Fibroblast of lung (primary cell): ENCODE measurements around the gene UGDH. TPM values are rescaled to one million over a fixed set of nuclear protein-coding genes. Genes with fewer than 3 reads are reported as not detected.

Source experiments
- DNase-seq, 2 donors: peaks; one replicate each; pipeline versions ENCODE4 v3.0.0 to v3.0.0-alpha.2; 2010; ENCODE audit warnings: low read depth in 2 of 2
- H2AFZ ChIP-seq: 2 replicates; pipeline ENCODE4 v1.5.1; 2012; ENCODE audit warnings: low read length, control low read depth, inconsistent platforms
- H3K27ac ChIP-seq: 2 replicates; pipeline ENCODE4 v1.5.1; 2011; ENCODE audit warnings: low read length, control low read depth; ENCODE audit not compliant: insufficient read depth
- H3K27me3 ChIP-seq: 2 replicates; pipeline ENCODE4 v1.5.1; 2011; ENCODE audit warnings: mild to moderate bottlenecking, low read length; ENCODE audit not compliant: control insufficient read depth, insufficient read depth
- H3K36me3 ChIP-seq: 2 replicates; pipeline ENCODE4 v1.5.1; 2011; ENCODE audit warnings: low read length; ENCODE audit not compliant: control insufficient read depth, insufficient read depth
- H3K4me1 ChIP-seq: 2 replicates; pipeline ENCODE4 v1.5.1; 2011; ENCODE audit warnings: low read length; ENCODE audit not compliant: control insufficient read depth, insufficient read depth; ENCODE audit errors: extremely low read depth
- H3K4me2 ChIP-seq: 2 replicates; pipeline ENCODE4 v1.5.1; 2011; ENCODE audit warnings: low read length, control low read depth; ENCODE audit not compliant: insufficient read depth; ENCODE audit errors: extremely low read depth
- H3K4me3 ChIP-seq, 4 experiments: fragments of 200-600 bp in 1 of 4; sonication (generic) in 1 of 4; replicated peaks in 1 of 4; 2 replicates each; pipeline ENCODE4 v1.5.1; 2011 to 2016; ENCODE audit warnings: low read length in 4 of 4, low read depth in 3 of 4, mild to moderate bottlenecking in 3 of 4, control low read depth in 2 of 4, inconsistent platforms in 1 of 4, mixed read lengths in 1 of 4; ENCODE audit not compliant: insufficient read depth in 1 of 4; ENCODE audit errors: control extremely low read depth in 1 of 4
- H3K79me2 ChIP-seq: 2 replicates; pipeline ENCODE4 v1.5.1; 2012; ENCODE audit warnings: mild to moderate bottlenecking, low read length, inconsistent platforms; ENCODE audit not compliant: control insufficient read depth, insufficient read depth
- H3K9ac ChIP-seq: 2 replicates; pipeline ENCODE4 v1.5.1; 2011; ENCODE audit warnings: mild to moderate bottlenecking, low read length, control low read depth; ENCODE audit not compliant: insufficient read depth
- H3K9me3 ChIP-seq: 2 replicates; pipeline ENCODE4 v1.5.1; 2012; ENCODE audit warnings: low read depth, low read length; ENCODE audit not compliant: control insufficient read depth, insufficient read depth
- H4K20me1 ChIP-seq: 2 replicates; pipeline ENCODE4 v1.5.1; 2011; ENCODE audit warnings: low read length; ENCODE audit not compliant: control insufficient read depth, insufficient read depth; ENCODE audit errors: extremely low read depth
- CTCF ChIP-seq, 2 donors: IDR thresholded peaks in 1 of 2; conservative IDR thresholded peaks in 1 of 2; 1 replicate in 1 of 2; 2 replicates in 1 of 2; pipeline ENCODE4 v1.5.1; 2011 to 2012; ENCODE audit warnings: low read length in 2 of 2, control low read depth in 1 of 2, inconsistent platforms in 1 of 2, low read depth in 1 of 2, mild to moderate bottlenecking in 1 of 2
- EZH2 ChIP-seq: IDR thresholded peaks from 2 replicates; pipeline ENCODE4 v1.5.1; 2012; ENCODE audit warnings: low read length, control low read depth, mild to moderate bottlenecking; ENCODE audit errors: missing control alignments
- polyA plus RNA-seq, 2 donors: library from polyadenylated mRNA; depleted of rRNA in 1 of 2; stranded (reverse) in 1 of 2; unstranded in 1 of 2; fragments of >200 nt; gene quantifications; 2 replicates each; pipeline ENCODE4 v1.2.1, GENCODE V29; 2011 to 2012; ENCODE audit warnings: missing spikeins in 1 of 2
- total RNA-seq: library from RNA; depleted of rRNA; stranded (reverse); fragments of >200 nt; gene quantifications from 2 replicates; pipeline ENCODE4 v1.2.1, GENCODE V29; 2014

The UGDH gene
- total and polyA plus RNA-seq, 2 donors (not counting 1 experiment from before 2014, with no cell fraction given) = 85.9 to 182 TPM

- no peak for DNase-seq
- no peaks in the 10 kb centered on the region for H3K27me3 ChIP-seq
- no peak overlapping the region for H3K27ac ChIP-seq
- no peak overlapping the region for H3K4me2 ChIP-seq
- H3K9ac ChIP-seq = no peak overlapping the region
- H2AFZ ChIP-seq = no peak overlapping the region
- H3K36me3 ChIP-seq = peaks cover 8% of the 10 kb centered on the region
- peaks cover 6% of the 10 kb centered on the region for H3K79me2 ChIP-seq
- no peaks in the 10 kb centered on the region for H3K9me3 ChIP-seq
- no peak overlapping the region for H3K4me3 ChIP-seq
- TF ChIP-seq CTCF (conservative IDR thresholded peaks at IDR 0.05 in 1 of 2, IDR thresholded peaks at IDR 0.05 in 1 of 2; ENCODE audit: low read depth in 1 of 2, low read length in 2 of 2) (no peak), EZH2 (no peak)
- peaks cover 5% of the 10 kb centered on the region for H3K4me1 ChIP-seq
- no peaks in the 10 kb centered on the region for H4K20me1 ChIP-seq
Measured at GRCh38 chr4:39450618-39451017, 76.6 kb downstream of the UGDH start.

Other genes starting within 250 kb of the UGDH start
- 44.4 and 52.4 TPM in 2 replicates for gene RFC1, start 161.1 kb downstream of the UGDH start, total RNA-seq
- 29.9 and 31.3 TPM in 2 replicates for gene RFC1, start 161.1 kb downstream of the UGDH start, polyA plus RNA-seq
- gene KLB, start 120.5 kb downstream of the UGDH start, total RNA-seq = not detected in 2 replicates
- not detected in 2 replicates for gene KLB, start 120.5 kb downstream of the UGDH start, polyA plus RNA-seq
- gene RPL9, start 68.5 kb downstream of the UGDH start, total RNA-seq = 2,253 and 4,642 TPM in 2 replicates
- gene RPL9, start 68.5 kb downstream of the UGDH start, polyA plus RNA-seq = 1,161 and 1,426 TPM in 2 replicates
- 8.0 and 8.6 TPM in 2 replicates for gene LIAS, start 68.4 kb downstream of the UGDH start, total RNA-seq
- gene LIAS, start 68.4 kb downstream of the UGDH start, polyA plus RNA-seq = 7.1 and 9.6 TPM in 2 replicates
- 35.4 and 39.0 TPM in 2 replicates for gene SMIM14, start 111.4 kb upstream of the UGDH start, total RNA-seq
- gene SMIM14, start 111.4 kb upstream of the UGDH start, polyA plus RNA-seq = 25.9 and 41.4 TPM in 2 replicates
- gene UBE2K, start 170.7 kb upstream of the UGDH start, total RNA-seq = 12.8 and 15.0 TPM in 2 replicates
- gene UBE2K, start 170.7 kb upstream of the UGDH start, polyA plus RNA-seq = 121 and 122 TPM in 2 replicates